ENCODE data around the gene ASTN1.

Gene ASTN1

GRCh38 chr1:176838276-176838995 lies 326.1 kb downstream of the ASTN1 start:
- H3K27me3 ChIP-seq (replicated peaks), result no peaks in the 10 kb centered on the region
- no peak for TF ChIP-seq CTCF (IDR thresholded peaks at IDR 0.05; ENCODE audit: low read depth, low read length, missing control alignments)
- in situ Hi-C loops (cut with HindIII; ENCODE audit: low pct_ligation_motif_present, low sequenced_read_pairs), result no loop called here

DNA sequence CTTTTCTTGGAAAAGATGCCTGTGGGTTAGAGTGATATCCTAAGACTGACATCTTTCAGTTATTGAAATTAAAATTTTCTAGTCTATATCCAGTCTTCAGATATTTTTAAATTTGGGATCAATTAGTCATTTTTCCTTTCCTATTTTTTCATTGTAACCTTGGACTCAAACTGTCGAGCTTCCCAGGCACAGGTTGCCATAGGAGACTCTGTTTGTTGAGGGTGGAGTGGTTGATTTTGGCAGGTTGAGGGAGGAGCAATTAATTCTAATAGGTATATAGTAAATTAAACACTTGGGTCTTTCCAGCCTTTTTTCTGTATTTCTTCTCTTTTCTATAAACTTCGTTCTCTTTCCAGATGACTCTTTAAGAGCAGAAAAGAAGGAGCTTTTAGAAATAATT lies 326.8 kb downstream of the ASTN1 start:
- in situ Hi-C loops (cut with HindIII; ENCODE audit: low pct_ligation_motif_present, low sequenced_read_pairs), result no loop called here

More at GRCh38 chr1:176838276-176838995, 326.1 kb downstream of the ASTN1 start:
- Histone ChIP-seq H3K4me3 (ENCODE audit: low read depth, low read length) (no peak overlapping the region), H3K36me3 (replicated peaks) (no peaks in the 10 kb centered on the region), H3K27ac (no peak overlapping the region)
- DNase-seq, result no peak

DNA sequence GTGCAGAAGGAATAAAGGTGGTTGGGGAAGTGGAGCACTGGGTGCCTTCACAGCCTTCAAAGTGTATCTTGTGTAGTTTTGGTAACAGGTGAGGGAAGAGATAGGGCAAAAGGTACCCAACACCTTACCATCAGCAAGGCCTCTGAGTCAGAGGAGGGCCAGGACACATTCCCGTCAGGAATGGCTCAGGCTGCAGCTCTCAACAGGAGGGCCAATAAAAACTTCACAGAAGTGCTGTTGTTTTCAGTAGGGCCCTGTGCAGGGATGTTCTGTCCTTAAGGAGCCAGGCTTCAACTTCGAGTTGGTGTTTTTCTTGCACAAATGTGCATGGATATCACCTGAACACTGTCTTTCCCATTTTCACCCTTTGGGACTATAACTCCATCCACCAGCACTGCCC lies 333.4 kb downstream of the ASTN1 start:
- Histone ChIP-seq H3K4me3 (ENCODE audit: low read depth, low read length) (no peak overlapping the region), H3K27me3 (replicated peaks) (no peaks in the 10 kb centered on the region), H3K36me3 (replicated peaks) (no peaks in the 10 kb centered on the region), H3K27ac (no peak overlapping the region)
- TF ChIP-seq CTCF (IDR thresholded peaks at IDR 0.05; ENCODE audit: low read depth, low read length, missing control alignments), result no peak
- no peak for DNase-seq
- in situ Hi-C loops (cut with HindIII; ENCODE audit: low pct_ligation_motif_present, low sequenced_read_pairs), result no loop called here

More for the DNA sequence above, 326.8 kb downstream of the ASTN1 start:
- TF ChIP-seq CTCF (IDR thresholded peaks at IDR 0.05; ENCODE audit: low read depth, low read length, missing control alignments), result no peak
- DNase-seq, result no peak
- no peaks in the 10 kb centered on the region for H3K36me3 ChIP-seq (replicated peaks)
- H3K4me3 ChIP-seq (ENCODE audit: low read depth, low read length), result no peak overlapping the region
- H3K27ac ChIP-seq, result no peak overlapping the region
- H3K27me3 ChIP-seq (replicated peaks), result no peaks in the 10 kb centered on the region

GRCh38 chr1:176829261-176829660 lies 335.3 kb downstream of the ASTN1 start:
- Histone ChIP-seq H3K36me3 (replicated peaks) (no peaks in the 10 kb centered on the region), H3K4me3 (ENCODE audit: low read depth, low read length) (no peak overlapping the region), H3K27me3 (replicated peaks) (no peaks in the 10 kb centered on the region), H3K27ac (no peak overlapping the region)
- in situ Hi-C loops (cut with HindIII; ENCODE audit: low pct_ligation_motif_present, low sequenced_read_pairs), result no loop called here
- TF ChIP-seq CTCF (IDR thresholded peaks at IDR 0.05; ENCODE audit: low read depth, low read length, missing control alignments), result no peak
- no peak for DNase-seq

- Histone ChIP-seq H3K36me3 (replicated peaks) (no peaks in the 10 kb centered on the region), H3K27me3 (replicated peaks) (no peaks in the 10 kb centered on the region), H3K27ac (no peak overlapping the region), H3K4me3 (ENCODE audit: low read depth, low read length) (no peak overlapping the region)
- TF ChIP-seq CTCF (IDR thresholded peaks at IDR 0.05; ENCODE audit: low read depth, low read length, missing control alignments), result no peak
- DNase-seq, result no peak
- in situ Hi-C loops (cut with HindIII; ENCODE audit: low pct_ligation_motif_present, low sequenced_read_pairs), result no loop called here
These were observed 338.2 kb downstream of the ASTN1 start for GRCh38 chr1:176826265-176826664.

All from brain microvascular endothelial cell (primary cell).